Stimulated activated CD4-positive, alpha-beta T cell treated with anti-CD3 and anti-CD28 coated beads, Interleukin-2, amount 100 ng/mL, for 24 hours (primary cell): ENCODE measurements around the gene BRD7.

ENCODE experiments used
- DNase-seq, 2 donors: peaks; one replicate each; pipeline ENCODE4 v3.0.0-alpha.2; 2020

Gene BRD7

GRCh38 chr16:50388496-50388895 is 19.7 kb upstream of the BRD7 start:
- no peak for DNase-seq

GRCh38 chr16:50386774-50387173 is 18.0 kb upstream of the BRD7 start:
- no peak for DNase-seq

GRCh38 chr16:50386139-50386538 is 17.4 kb upstream of the BRD7 start:
- no peak for DNase-seq

GRCh38 chr16:50384500-50385135 is 15.8 kb upstream of the BRD7 start:
- DNase-seq = no peak

GRCh38 chr16:50381679-50382440 is 13.1 kb upstream of the BRD7 start:
- no peak for DNase-seq

GRCh38 chr16:50378417-50378816 is 9.6 kb upstream of the BRD7 start:
- no peak for DNase-seq

- DNase-seq = no peak
Observed at GRCh38 chr16:50377001-50377400, 8.2 kb upstream of the BRD7 start.

GRCh38 chr16:50373780-50374179 is 5.0 kb upstream of the BRD7 start:
- no peak for DNase-seq

GRCh38 chr16:50373345-50373701 is 4.5 kb upstream of the BRD7 start:
- no peak for DNase-seq

- no peak for DNase-seq
Observed at GRCh38 chr16:50372611-50373344, 4.0 kb upstream of the BRD7 start.

GRCh38 chr16:50371936-50372595 is 3.3 kb upstream of the BRD7 start:
- no peak for DNase-seq

GRCh38 chr16:50371036-50371716 is 2.4 kb upstream of the BRD7 start:
- no peak for DNase-seq

GRCh38 chr16:50369133-50369804 is 481 bp upstream of the BRD7 start:
- DNase-seq = no peak

- no peak for DNase-seq
Observed at GRCh38 chr16:50367777-50368409, 895 bp downstream of the BRD7 start.

GRCh38 chr16:50365791-50366575 is 2.8 kb downstream of the BRD7 start:
- no peak for DNase-seq

GRCh38 chr16:50363656-50364055 is 5.1 kb downstream of the BRD7 start:
- no peak for DNase-seq

GRCh38 chr16:50360779-50361178 is 8.0 kb downstream of the BRD7 start:
- no peak for DNase-seq

GRCh38 chr16:50360033-50360778 is 8.6 kb downstream of the BRD7 start:
- DNase-seq = no peak

- DNase-seq = no peak
Observed at GRCh38 chr16:50359626-50360025, 9.2 kb downstream of the BRD7 start.
